ENCODE results near the gene PCDHA8.
"Not testable (repeated sequence)": the region's sequence is repeated elsewhere in the genome, so short reads cannot be mapped to it uniquely, and the experiment has no call there.

- not testable (repeated sequence) for TF ChIP-seq CTCF (IDR thresholded peaks at IDR 0.05 in 2 of 3, conservative IDR thresholded peaks at IDR 0.05 in 1 of 3; ENCODE audit: borderline replicate concordance in 1 of 3, insufficient read depth in 1 of 3, low read depth in 2 of 3, low read length in 2 of 3); POLR2A (IDR thresholded peaks at IDR 0.05; ENCODE audit: borderline replicate concordance, extremely low read depth, insufficient read depth, insufficient read length); SIN3A (IDR thresholded peaks at IDR 0.05; ENCODE audit: low read depth); EZH2 (IDR thresholded peaks at IDR 0.05); POLR2AphosphoS5 (IDR thresholded peaks at IDR 0.05; ENCODE audit: low read depth, low read length); YY1 (IDR thresholded peaks at IDR 0.05; ENCODE audit: extremely low read depth, insufficient replicate concordance, low read depth, low read length)
Measured at GRCh38 chr5:140849831-140850634, 9.0 kb downstream of the PCDHA8 start.

Data from HCT116 (cell line).